Astrocyte of the spinal cord (primary cell): ENCODE measurements around the gene ELMOD3.
"Not testable (repeated sequence)": the region's sequence is repeated elsewhere in the genome, so short reads cannot be mapped to it uniquely, and the experiment has no call there.

Experiments used
- DNase-seq: peaks from one replicate; pipeline ENCODE4 v3.0.0; 2011; ENCODE audit warnings: low read depth, low spot score
- H3K4me3 ChIP-seq: 2 replicates; pipeline ENCODE4 v1.5.1; 2011; ENCODE audit warnings: low read depth, mild to moderate bottlenecking, low read length, moderate library complexity
- CTCF ChIP-seq: IDR thresholded peaks from 2 replicates; pipeline ENCODE4 v1.5.1; 2012; ENCODE audit warnings: low read depth, mild to moderate bottlenecking, low read length, inconsistent platforms
- in situ Hi-C: cut with HindIII; loops from 2 replicates; pipeline ENCODE4 v1.10.0; 2017; ENCODE audit warnings: low sequenced_read_pairs

The ELMOD3 gene

GRCh38 chr2:85330839-85331636, 23.5 kb upstream of the ELMOD3 start:
- TF ChIP-seq CTCF = no peak
- DNase-seq = no peak
- in situ Hi-C loops = no loop called here
- no peak overlapping the region for H3K4me3 ChIP-seq

- DNase-seq, H3K4me3 ChIP-seq, in situ Hi-C loops: not testable (repeated sequence)
Observed at GRCh38 chr2:85333877-85334276, 20.7 kb upstream of the ELMOD3 start.

- in situ Hi-C loops = no loop called here
- TF ChIP-seq CTCF = no peak
- DNase-seq = no peak
- no peak overlapping the region for H3K4me3 ChIP-seq
Observed at GRCh38 chr2:85334928-85335327, 19.6 kb upstream of the ELMOD3 start.

GRCh38 chr2:85340034-85340892, 14.3 kb upstream of the ELMOD3 start:
- H3K4me3 ChIP-seq = no peak overlapping the region
- no peak for TF ChIP-seq CTCF
- in situ Hi-C loops = no loop called here
- DNase-seq = no peak

GRCh38 chr2:85341269-85342029, 13.1 kb upstream of the ELMOD3 start:
- H3K4me3 ChIP-seq = no peak overlapping the region
- no peak for DNase-seq
- in situ Hi-C loops = no loop called here
- TF ChIP-seq CTCF = no peak

- H3K4me3 ChIP-seq = no peak overlapping the region
- TF ChIP-seq CTCF = no peak
- in situ Hi-C loops = no loop called here
- no peak for DNase-seq
Observed at GRCh38 chr2:85342156-85342555, 12.4 kb upstream of the ELMOD3 start.

- H3K4me3 ChIP-seq, in situ Hi-C loops, DNase-seq: not testable (repeated sequence)
Observed at GRCh38 chr2:85343207-85343895, 11.2 kb upstream of the ELMOD3 start.
